C4-2B (cell line): ENCODE results near the gene DMAC2.

Source experiments
- ZFX ChIP-seq: fragments of 450-650 bp; IDR thresholded peaks from 2 replicates; pipeline ENCODE4 v1.6.1; 2017
- TF ChIP-seq, protein P1 (sequence below): fragments of 450-650 bp; conservative IDR thresholded peaks from 2 replicates; pipeline ENCODE4 v1.5.1; 2017; ENCODE audit warnings: mild to moderate bottlenecking

DNA sequence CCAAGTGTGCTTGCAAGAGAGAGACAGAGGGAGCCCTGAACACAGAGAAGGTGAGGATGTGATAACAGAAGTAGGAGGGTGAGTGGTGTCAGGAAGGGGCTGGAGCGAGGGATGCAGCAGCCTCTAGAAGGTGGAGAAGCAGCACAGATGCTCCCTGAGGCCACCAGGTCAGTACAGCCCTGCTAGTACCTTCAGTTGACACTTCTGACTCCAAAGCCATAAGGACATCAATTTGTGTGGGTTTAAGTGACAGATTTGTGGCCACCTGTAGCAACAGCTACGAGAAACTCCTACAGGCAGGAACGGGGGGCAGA, 10.1 kb upstream of the DMAC2 start:
- TF ChIP-seq, protein P1, sequence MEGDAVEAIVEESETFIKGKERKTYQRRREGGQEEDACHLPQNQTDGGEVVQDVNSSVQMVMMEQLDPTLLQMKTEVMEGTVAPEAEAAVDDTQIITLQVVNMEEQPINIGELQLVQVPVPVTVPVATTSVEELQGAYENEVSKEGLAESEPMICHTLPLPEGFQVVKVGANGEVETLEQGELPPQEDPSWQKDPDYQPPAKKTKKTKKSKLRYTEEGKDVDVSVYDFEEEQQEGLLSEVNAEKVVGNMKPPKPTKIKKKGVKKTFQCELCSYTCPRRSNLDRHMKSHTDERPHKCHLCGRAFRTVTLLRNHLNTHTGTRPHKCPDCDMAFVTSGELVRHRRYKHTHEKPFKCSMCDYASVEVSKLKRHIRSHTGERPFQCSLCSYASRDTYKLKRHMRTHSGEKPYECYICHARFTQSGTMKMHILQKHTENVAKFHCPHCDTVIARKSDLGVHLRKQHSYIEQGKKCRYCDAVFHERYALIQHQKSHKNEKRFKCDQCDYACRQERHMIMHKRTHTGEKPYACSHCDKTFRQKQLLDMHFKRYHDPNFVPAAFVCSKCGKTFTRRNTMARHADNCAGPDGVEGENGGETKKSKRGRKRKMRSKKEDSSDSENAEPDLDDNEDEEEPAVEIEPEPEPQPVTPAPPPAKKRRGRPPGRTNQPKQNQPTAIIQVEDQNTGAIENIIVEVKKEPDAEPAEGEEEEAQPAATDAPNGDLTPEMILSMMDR: no peak
- TF ChIP-seq ZFX: no peak
